GM19240 (cell line): ENCODE measurements around the gene ABCC3.
A peak's percentile ranks its signal among the peaks of the same experiment; 100 is the strongest.

ENCODE experiments used
- DNase-seq: peaks from one replicate; pipeline ENCODE4 v3.0.0; 2011; ENCODE audit warnings: low spot score; ENCODE audit not compliant: insufficient read length

The ABCC3 gene

DNA sequence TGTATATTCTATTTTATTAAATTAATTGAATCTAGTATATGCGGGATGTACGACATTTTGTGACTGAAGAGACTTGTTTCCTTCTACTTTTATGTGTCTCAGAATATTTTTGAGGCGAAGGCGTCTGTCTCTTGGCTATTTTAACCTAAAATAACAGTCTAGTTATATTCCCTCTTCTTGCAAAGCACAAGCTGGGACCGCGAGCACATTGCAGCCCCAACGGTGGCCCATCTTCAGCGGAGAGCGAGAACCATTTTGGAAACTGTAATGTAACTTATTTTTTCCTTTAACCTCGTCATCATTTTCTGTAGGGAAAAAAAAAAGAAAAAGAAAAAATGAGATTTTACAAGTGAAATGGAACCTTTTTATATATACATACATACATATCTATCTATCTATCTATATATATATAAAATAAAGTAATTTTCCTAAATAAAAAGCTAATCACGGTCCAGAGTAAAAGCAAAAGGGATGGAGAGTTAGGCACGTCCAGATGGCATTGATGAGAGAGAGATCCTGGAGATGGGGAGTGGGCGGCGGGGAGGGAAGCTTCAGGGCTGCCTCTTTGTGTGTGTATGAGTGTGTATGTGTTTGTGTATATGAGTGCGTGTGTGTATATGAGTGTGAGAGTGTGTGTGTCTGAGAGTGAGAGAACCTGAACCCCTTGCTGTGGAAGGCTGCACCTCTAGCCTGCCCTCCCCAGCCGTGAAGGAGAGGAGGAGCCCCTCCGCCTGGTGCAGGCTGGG is 7.5 kb upstream of the ABCC3 start:
- DNase-seq = no peak

- DNase-seq = no peak
These were observed 6.7 kb upstream of the ABCC3 start for GRCh38 chr17:50627782-50628601.

DNA sequence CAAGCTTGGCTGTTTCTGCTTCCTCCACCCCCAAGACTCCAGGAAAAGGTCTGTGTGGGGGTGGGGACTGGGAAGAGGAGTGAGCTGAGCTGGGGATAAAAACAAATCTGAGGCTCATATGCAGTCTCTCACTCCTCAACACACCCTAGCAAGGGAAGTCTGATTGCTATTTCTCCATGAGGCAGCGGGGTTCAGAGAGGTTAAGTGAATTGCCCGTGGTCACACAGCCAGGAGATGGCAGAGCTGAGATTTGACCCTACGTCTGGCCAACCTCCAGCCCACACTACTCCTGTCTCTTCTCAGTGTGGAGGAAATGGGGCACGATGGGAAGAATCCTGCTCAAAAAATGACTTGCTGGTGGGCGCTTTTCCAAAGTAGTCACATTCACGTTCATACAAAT is 4.8 kb upstream of the ABCC3 start:
- no peak for DNase-seq

- peak; percentile 68 for DNase-seq
These were observed 4.0 kb upstream of the ABCC3 start for GRCh38 chr17:50630524-50631194.

- no peak for DNase-seq
These were observed 3.3 kb upstream of the ABCC3 start for GRCh38 chr17:50631195-50631907.

- no peak for DNase-seq
These were observed 2.6 kb upstream of the ABCC3 start for GRCh38 chr17:50631908-50632571.

DNA sequence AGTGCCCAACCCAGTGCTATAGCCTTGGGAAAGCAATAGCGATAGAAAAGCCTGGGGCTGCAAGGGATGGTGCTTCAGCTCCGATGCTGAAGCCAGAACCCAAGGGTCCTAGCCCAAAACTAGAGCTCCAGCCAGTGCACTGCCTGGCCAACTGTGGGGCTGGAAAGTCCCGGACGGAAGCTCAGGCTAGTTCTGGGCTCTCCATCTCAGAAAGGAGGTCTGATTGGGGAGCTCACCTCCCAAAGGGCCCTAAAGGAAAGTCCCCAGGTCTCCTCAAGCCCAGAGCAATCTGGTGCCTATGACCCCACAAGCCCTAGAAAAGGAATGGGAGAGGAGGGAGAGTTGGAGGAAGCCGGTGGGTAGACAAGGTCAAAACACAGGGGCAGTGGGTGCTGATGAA is 2.0 kb upstream of the ABCC3 start:
- no peak for DNase-seq

- no peak for DNase-seq
These were observed 998 bp upstream of the ABCC3 start for GRCh38 chr17:50633683-50634082.

DNA sequence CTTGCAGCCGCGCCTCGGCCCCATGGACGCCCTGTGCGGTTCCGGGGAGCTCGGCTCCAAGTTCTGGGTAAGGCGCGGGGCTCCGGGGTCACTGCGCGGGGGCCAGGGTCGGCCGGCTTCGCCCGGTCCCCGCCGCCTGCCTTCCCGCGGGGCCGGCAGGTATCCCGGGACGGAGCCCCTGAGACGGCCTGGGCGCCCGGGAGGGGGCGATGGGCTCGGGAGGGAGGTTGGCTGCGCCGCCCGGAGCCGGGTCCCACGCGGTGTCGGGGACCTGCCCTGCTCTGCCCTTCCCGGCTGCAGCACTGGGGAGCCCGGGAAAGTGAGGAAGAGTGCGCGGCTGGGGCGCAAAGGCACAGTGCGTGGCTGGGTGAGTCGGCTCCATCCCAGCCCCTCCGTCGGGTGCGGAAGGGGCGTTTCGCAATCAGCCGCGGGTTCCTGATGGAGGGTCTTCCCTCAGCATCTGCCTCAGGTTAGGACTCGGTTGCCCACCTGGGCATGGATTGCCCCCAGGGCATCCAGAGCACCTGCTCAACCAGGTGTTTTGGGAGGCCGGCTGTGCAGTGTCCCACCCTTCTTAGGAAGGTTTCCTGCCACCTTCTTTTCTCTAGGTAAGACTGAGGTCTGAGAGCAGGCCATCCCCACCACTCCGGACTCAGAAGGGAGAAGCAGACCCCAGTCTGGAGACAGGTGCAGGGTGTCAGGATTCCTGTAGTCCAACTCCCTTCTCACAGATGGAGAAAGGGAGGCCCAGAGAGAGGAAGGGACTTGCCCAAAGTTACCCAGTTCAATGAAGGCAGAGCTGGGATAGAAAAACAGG is 442 bp downstream of the ABCC3 start:
- no peak for DNase-seq

DNA sequence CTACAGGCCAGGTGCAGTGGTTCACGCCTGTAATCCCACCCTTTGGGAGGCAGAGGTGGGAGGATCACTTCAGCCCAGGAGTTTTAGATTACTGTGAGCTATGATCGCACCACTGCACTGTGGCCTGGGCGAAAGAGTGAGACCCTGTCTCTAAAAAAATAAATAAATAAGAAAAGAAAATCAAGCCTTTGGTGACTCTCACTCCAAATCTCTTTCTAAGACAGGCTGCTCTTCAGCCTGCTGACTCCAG is 976 bp downstream of the ABCC3 start:
- DNase-seq = no peak

GRCh38 chr17:50635982-50636803 is 1.5 kb downstream of the ABCC3 start:
- DNase-seq = no peak

DNA sequence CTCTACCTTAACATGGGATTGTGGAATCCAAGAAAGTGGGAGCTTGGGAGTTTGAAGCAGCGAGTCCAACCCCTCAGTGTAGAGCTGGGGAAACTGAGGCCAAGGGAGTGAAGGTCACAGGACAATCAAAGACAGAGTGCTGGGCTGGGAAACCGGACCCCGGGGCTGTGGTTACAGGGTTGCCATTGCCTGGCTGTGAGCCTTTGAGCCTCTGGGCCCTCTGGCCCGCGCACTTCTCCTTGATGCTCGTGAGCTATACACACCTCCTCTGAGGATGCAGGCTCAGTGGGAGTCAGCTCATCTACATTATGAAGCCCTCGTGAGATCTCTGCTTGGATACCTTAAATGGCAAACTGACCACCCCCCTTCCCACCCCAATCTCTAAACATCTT is 2.1 kb downstream of the ABCC3 start:
- DNase-seq = no peak

- no peak for DNase-seq
These were observed 3.3 kb downstream of the ABCC3 start for GRCh38 chr17:50637829-50638605.

DNA sequence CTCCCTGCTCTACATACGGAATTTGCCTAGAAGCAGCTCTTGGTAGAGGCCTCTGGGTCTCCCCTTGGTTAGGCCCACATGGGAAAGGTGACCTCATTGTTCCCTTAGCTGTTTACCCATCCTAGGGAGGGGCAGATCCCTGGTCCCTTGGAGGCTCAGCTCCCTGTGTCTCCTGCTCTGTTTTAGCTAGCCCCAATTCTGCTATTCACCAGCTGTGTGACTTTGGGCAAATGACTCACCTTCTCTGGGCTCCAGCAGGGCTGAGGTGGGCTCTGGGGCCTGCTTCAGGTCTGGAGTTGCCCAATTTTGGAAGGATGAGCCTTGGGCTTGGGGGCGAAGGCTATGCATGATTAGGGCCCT is 3.9 kb downstream of the ABCC3 start:
- DNase-seq = no peak

DNA sequence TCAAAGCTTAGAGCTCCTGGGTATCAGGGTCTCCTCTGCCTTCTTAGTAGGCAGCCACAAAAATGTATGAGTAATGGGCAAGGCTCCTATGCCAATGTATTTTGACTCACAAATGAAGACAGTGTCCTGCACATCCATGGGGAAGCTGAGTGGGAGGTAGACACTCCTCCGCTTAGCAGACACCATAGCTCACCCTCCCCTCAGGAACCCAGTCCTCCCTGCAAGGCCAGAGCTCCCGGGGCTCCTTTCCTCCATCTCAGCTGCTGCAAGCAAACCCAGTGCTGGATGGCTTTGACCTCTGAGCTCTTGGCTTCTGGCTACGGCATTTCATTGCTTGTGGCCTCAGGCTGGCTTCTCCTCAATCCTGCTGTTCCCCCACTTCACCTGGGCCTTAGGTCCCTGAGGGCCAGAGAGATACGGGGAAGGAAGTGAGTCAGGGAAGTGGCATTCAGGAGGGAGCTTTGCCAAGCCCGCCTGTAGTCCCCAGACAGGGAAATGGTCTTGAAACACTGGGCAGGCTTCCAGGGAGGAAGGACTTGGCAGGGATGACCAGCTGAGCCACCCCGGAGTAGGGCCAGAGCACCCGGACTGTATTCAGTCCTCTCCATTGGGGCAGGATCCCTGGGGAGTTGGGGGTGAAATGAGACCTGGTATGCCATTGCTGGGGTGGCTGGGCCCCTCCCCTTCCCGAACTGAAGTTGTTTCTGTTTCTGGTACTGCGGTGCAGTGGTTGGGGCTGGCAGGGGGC is 4.5 kb downstream of the ABCC3 start:
- DNase-seq = no peak

DNA sequence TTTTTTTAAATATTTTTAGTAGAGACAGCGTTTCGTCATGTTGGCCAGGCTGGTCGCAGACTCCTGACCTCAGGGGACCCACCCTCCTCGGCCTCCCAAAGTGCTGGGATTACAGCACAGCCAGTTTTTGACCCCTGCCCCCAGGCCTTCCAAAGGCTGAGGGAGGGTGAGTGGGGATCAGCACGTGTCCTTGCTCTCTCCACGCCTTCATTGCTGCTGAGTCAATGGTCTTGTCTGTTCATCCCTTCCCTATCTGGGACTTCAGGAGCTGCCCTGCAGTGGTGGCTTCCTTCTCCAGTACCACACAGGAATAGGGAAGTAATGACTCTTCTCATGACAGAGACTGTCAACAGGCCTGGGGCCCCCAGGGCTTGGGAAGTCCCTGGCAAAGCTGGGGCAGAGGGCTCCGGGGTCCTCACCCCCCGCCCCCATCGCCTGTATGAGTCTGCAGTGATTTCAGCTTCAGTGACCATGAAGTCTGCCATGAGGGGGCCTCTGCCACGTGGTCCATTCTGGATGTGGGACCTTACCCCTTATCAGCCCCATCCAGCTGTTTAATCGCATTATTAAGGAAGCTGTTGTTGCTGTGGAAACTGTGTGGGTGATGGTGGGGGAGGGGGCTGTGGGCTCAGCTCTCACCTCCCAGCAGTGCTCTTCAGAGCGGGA is 6.1 kb downstream of the ABCC3 start:
- DNase-seq = no peak

DNA sequence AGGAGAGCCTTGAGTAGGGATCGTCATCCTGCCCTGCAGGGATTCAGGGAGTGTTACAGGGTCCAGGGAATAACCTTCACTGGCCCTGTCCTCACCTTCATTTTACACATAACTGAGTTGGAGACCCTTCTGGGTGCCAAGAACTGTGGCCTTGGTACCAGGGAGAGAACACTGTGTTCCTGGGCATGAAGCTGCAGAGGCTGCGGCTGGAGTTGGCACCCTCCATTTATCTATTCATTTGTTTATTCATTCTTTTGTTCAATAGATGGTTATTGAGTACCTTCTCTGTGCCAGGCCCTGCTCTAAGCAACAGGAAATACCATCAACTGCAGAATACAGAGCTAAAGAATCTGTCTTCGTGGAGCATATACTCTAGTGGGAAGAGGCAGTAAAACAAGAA is 6.7 kb downstream of the ABCC3 start:
- no peak for DNase-seq
